GM23248 (cell line): ENCODE data around the gene TRA2B.

Experiments used
- EZH2 ChIP-seq: fragments of 200-600 bp; sonication (generic); IDR thresholded peaks from 2 replicates; pipeline ENCODE4 v1.6.1; 2018; ENCODE audit warnings: antibody characterized with exemption, mild to moderate bottlenecking; ENCODE audit not compliant: insufficient read depth, poor library complexity, severe bottlenecking
- EZH2phosphoT487 ChIP-seq: fragments of 200-600 bp; sonication (generic); IDR thresholded peaks from 2 replicates; pipeline ENCODE4 v1.6.1; 2018; ENCODE audit warnings: antibody characterized with exemption, moderate library complexity, mild to moderate bottlenecking, low read depth; ENCODE audit not compliant: insufficient read depth

DNA sequence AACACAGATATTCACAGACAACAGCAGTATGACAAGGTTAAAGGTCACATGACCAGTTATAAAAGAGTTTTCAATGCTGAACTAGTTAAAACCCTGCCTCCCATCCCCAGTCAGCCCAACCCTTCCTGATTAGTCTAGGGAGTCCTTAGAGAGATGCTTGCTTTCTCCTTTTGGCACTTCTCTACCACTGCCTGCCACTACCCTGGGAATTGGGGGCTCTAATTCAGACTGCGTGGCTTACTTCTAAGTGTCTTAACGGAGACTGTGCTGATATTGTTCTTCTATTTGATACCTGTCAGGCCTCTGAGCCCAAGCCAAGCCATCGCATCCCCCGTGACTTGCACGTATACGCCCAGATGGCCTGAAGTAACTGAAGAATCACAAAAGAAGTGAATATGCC is 11.7 kb upstream of the TRA2B start:
- TF ChIP-seq EZH2 (no peak), EZH2phosphoT487 (no peak)
